HCT116 (cell line): Measurements from ENCODE around the gene ARHGAP27. TPM values are rescaled to one million over a fixed set of nuclear protein-coding genes. Genes with fewer than 3 reads are reported as not detected.

ENCODE experiments used
- ATAC-seq: fragments of 200-7000 bp; cut with Tn5 transposase; 2 replicates; pipeline ENCODE4 v1.9.1; 2020; ENCODE audit warnings: mild to moderate bottlenecking, moderate library complexity
- BruUV-seq: library from RNA; stranded (reverse); fragments of 400-500 nt; replicated peaks from 2 replicates; lab custom pipeline; 2021; lab: Mats Ljungman, UMichigan
- CTCF ChIA-PET: fragments of 300-600 bp; sonication (Branson Sonifier 250); formaldehyde crosslinking; loops from one replicate; lab custom pipeline; 2021; ENCODE audit warnings: antibody characterized with exemption; lab: Charles Lee
- POLR2A ChIA-PET: fragments of 300-600, 350-600 bp; sonication (Branson Sonifier 250); formaldehyde crosslinking; loops from one replicate; lab custom pipeline; 2021; ENCODE audit warnings: antibody characterized with exemption; lab: Charles Lee
- RAD21 ChIA-PET, 2 experiments: fragments of 300-600 bp; sonication (Branson Sonifier 250); formaldehyde crosslinking; loops; one replicate each; lab custom pipeline; 2023; ENCODE audit warnings: low total read pairs in 2 of 2; ENCODE audit not compliant: uncharacterized antibody in 2 of 2, unreplicated experiment in 2 of 2, low non-redundant PET in 1 of 2; lab: Charles Lee
- DNase-seq: peaks from one replicate; pipeline ENCODE4 v3.0.0-alpha.2; 2010; ENCODE audit warnings: low read depth, low spot score
- H2AFZ ChIP-seq: fragments of 200-600 bp; shearing (Covaris generic), sonication (generic); 2 replicates; pipeline ENCODE4 v1.6.1; 2017; ENCODE audit warnings: low read depth, mixed run types, mixed read lengths, antibody characterized with exemption, low read length; ENCODE audit not compliant: poor library complexity, severe bottlenecking
- H3K27ac ChIP-seq: 2 replicates; pipeline ENCODE4 v1.5.1; 2012; ENCODE audit warnings: low read depth, low read length
- H3K27me3 ChIP-seq: fragments of 200-600 bp; sonication (generic); 2 replicates; pipeline ENCODE4 v1.6.1; 2016; ENCODE audit warnings: mixed run types, low read length, mixed read lengths; ENCODE audit not compliant: insufficient read depth
- H3K36me3 ChIP-seq, 2 experiments: fragments of 200-500 bp in 1 of 2; fragments of 200-600 bp in 1 of 2; sonication (Bioruptor generic) in 1 of 2; sonication (generic) in 1 of 2; 2 replicates each; pipeline versions ENCODE4 v1.5.1 to v1.6.1; 2014 to 2016; ENCODE audit warnings: low read length in 2 of 2, inconsistent platforms in 1 of 2, mixed read lengths in 1 of 2, mixed run types in 1 of 2; ENCODE audit not compliant: insufficient read depth in 2 of 2, control insufficient read depth in 1 of 2
- H3K4me1 ChIP-seq, 2 experiments: fragments of 200-600 bp in 1 of 2; sonication (generic) in 1 of 2; 2 replicates each; pipeline versions ENCODE4 v1.5.1 to v1.6.1; 2012 to 2017; ENCODE audit warnings: low read length in 2 of 2, inconsistent platforms in 1 of 2, mild to moderate bottlenecking in 1 of 2, mixed read lengths in 1 of 2, mixed run types in 1 of 2, moderate library complexity in 1 of 2; ENCODE audit not compliant: insufficient read depth in 2 of 2, control insufficient read depth in 1 of 2
- H3K4me2 ChIP-seq: fragments of 200-600 bp; sonication (generic); 2 replicates; pipeline ENCODE4 v1.6.1; 2017; ENCODE audit warnings: mixed run types, low read length, mixed read lengths
- H3K4me3 ChIP-seq, 2 experiments: fragments of 200-600 bp in 1 of 2; sonication (generic) in 1 of 2; replicated peaks in 1 of 2; 2 replicates each; pipeline ENCODE4 v1.5.1; 2011 to 2016; ENCODE audit warnings: low read length in 2 of 2, control low read depth in 1 of 2, low read depth in 1 of 2, mild to moderate bottlenecking in 1 of 2, mixed read lengths in 1 of 2, mixed run types in 1 of 2
- H3K79me2 ChIP-seq: fragments of 200-600 bp; sonication (generic); 2 replicates; pipeline ENCODE4 v1.6.1; 2017; ENCODE audit warnings: mild to moderate bottlenecking, mixed run types, low read length, moderate library complexity, mixed read lengths; ENCODE audit not compliant: insufficient read depth
- H3K9ac ChIP-seq: fragments of 200-600 bp; sonication (generic); 2 replicates; pipeline ENCODE4 v1.6.1; 2016; ENCODE audit warnings: low read length, mixed read lengths
- H3K9me2 ChIP-seq: fragments of 200-600 bp; sonication (generic), shearing (Covaris generic); 2 replicates; pipeline ENCODE4 v1.6.1; 2017; ENCODE audit warnings: mixed run types, mild to moderate bottlenecking, moderate library complexity; ENCODE audit not compliant: insufficient read depth
- H3K9me3 ChIP-seq, 2 experiments: fragments of 200-500 bp in 1 of 2; fragments of 200-600 bp in 1 of 2; sonication (Bioruptor generic) in 1 of 2; sonication (generic) in 1 of 2; 2 replicates each; pipeline ENCODE4 v1.6.1; 2014 to 2017; ENCODE audit warnings: low read length in 2 of 2, mixed read lengths in 2 of 2, inconsistent platforms in 1 of 2, low read depth in 1 of 2, mild to moderate bottlenecking in 1 of 2, mixed run types in 1 of 2, moderate library complexity in 1 of 2; ENCODE audit not compliant: control insufficient read depth in 1 of 2, insufficient read depth in 1 of 2
- H4K20me1 ChIP-seq: fragments of 200-600 bp; sonication (generic), shearing (Covaris generic); 2 replicates; pipeline ENCODE4 v1.6.1; 2017; ENCODE audit warnings: mixed run types, mild to moderate bottlenecking, moderate library complexity; ENCODE audit not compliant: insufficient read depth
- CEBPB ChIP-seq: IDR thresholded peaks from 2 replicates; pipeline ENCODE4 v1.6.1; 2012; ENCODE audit warnings: low read depth
- CTCF ChIP-seq, 3 experiments: fragments of 200-600 bp in 1 of 3; sonication (generic) in 1 of 3; IDR thresholded peaks in 2 of 3; conservative IDR thresholded peaks in 1 of 3; 2 replicates each; pipeline ENCODE4 v1.5.1; 2012 to 2017; ENCODE audit warnings: low read depth in 2 of 3, low read length in 2 of 3, antibody characterized with exemption in 1 of 3, borderline replicate concordance in 1 of 3, control low read depth in 1 of 3, mild to moderate bottlenecking in 1 of 3, mixed read lengths in 1 of 3, mixed run types in 1 of 3, moderate library complexity in 1 of 3; ENCODE audit not compliant: insufficient read depth in 1 of 3
- ELF1 ChIP-seq: IDR thresholded peaks from 2 replicates; pipeline ENCODE4 v1.6.1; 2012; ENCODE audit warnings: low read depth, borderline replicate concordance
- EZH2 ChIP-seq: fragments of 200-600 bp; sonication (generic); IDR thresholded peaks from 2 replicates; pipeline ENCODE4 v1.6.1; 2017; ENCODE audit warnings: antibody characterized with exemption, mixed run types
- EZH2phosphoT487 ChIP-seq: fragments of 200-600 bp; IDR thresholded peaks from 2 replicates; pipeline ENCODE4 v1.6.1; 2018; ENCODE audit warnings: antibody characterized with exemption, borderline replicate concordance
- FOSL1 ChIP-seq: IDR thresholded peaks from 2 replicates; pipeline ENCODE4 v1.6.1; 2012; ENCODE audit warnings: low read depth
- JUND ChIP-seq: IDR thresholded peaks from 2 replicates; pipeline ENCODE4 v1.6.1; 2012
- POLR2A ChIP-seq: IDR thresholded peaks from 2 replicates; pipeline ENCODE4 v1.7.0; 2011; ENCODE audit warnings: borderline replicate concordance; ENCODE audit not compliant: insufficient read depth, insufficient read length; ENCODE audit errors: extremely low read depth
- POLR2AphosphoS5 ChIP-seq: IDR thresholded peaks from 2 replicates; pipeline ENCODE4 v1.6.1; 2011; ENCODE audit warnings: mild to moderate bottlenecking, low read depth, low read length, moderate library complexity
- RAD21 ChIP-seq: IDR thresholded peaks from 2 replicates; pipeline ENCODE4 v1.6.1; 2012; ENCODE audit warnings: low read depth, mild to moderate bottlenecking
- REST ChIP-seq: IDR thresholded peaks from 2 replicates; pipeline ENCODE4 v1.6.1; 2012; ENCODE audit warnings: low read depth
- SIN3A ChIP-seq: IDR thresholded peaks from 2 replicates; pipeline ENCODE4 v1.6.1; 2012; ENCODE audit warnings: low read depth
- SP1 ChIP-seq: IDR thresholded peaks from 2 replicates; pipeline ENCODE4 v1.6.1; 2012; ENCODE audit warnings: low read depth
- SRF ChIP-seq: IDR thresholded peaks from 2 replicates; pipeline ENCODE4 v1.6.1; 2012; ENCODE audit warnings: low read depth
- TCF7L2 ChIP-seq: IDR thresholded peaks from 2 replicates; pipeline ENCODE4 v1.7.0; 2011; ENCODE audit warnings: borderline replicate concordance, inconsistent platforms; ENCODE audit not compliant: insufficient read depth, insufficient read length; ENCODE audit errors: extremely low read depth
- ZBTB33 ChIP-seq: IDR thresholded peaks from 2 replicates; pipeline ENCODE4 v1.6.1; 2011; ENCODE audit warnings: mild to moderate bottlenecking, low read length, moderate library complexity; ENCODE audit not compliant: insufficient replicate concordance; ENCODE audit errors: extremely low read depth
- ZFX ChIP-seq: fragments of 450-650 bp; IDR thresholded peaks from 2 replicates; pipeline ENCODE4 v1.6.1; 2017
- ZNF274 ChIP-seq: fragments of 200-500 bp; sonication (Bioruptor generic); IDR thresholded peaks from 2 replicates; pipeline ENCODE4 v1.6.1; 2014; ENCODE audit warnings: mild to moderate bottlenecking, low read depth, low read length, inconsistent platforms
- intact Hi-C: fragments of 100-400 bp; cut with micrococcal nuclease; formaldehyde crosslinking; loops from 2 replicates; pipeline ENCODE4 v1.10.0; 2022
- total RNA-seq: library from RNA; stranded (reverse); gene quantifications from one replicate; pipeline ENCODE4 v1.2.1, GENCODE V29; 2021; ENCODE audit not compliant: unreplicated experiment
- TF ChIP-seq, protein P1 (sequence below): IDR thresholded peaks from 2 replicates; pipeline ENCODE4 v1.6.1; 2012

ARHGAP27 gene
- total RNA-seq, 1 experiment from 2014 or later = 46.7 TPM

DNA sequence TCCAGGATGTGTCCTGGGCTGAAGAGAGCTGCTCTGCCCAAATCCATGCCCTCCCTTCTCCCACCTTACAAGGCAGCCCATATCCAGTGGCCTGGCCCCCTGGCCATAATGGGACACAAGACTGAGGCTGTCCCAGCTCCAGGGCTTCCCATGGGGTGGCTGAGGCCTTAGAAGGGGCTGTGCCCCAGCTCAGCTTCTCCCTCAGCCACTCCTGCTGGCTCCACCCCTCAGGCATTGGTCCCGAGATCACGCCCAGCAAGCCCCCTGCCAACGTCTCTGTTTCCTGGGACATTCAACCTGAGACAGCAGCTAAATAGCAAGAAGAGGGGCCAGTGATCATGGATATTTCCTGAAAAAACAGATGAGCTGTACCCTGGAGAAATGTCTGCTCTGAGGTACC is 43.3 kb downstream of the ARHGAP27 start:
- no TSS peak for BruUV-seq
- ChIA-PET RAD21 (no interaction called here), POLR2A (interaction anchor here (0.6 kb wide), 1 partner anchor 241 kb away, joined by 3 read pairs; the partner anchor contains the start of gene HEXIM1), CTCF (interaction anchor here (0.9 to 10.5 kb wide), 7 partner anchors 9 to 463 kb away, joined by 3 to 115 read pairs (median 3); partner anchors contain the start of gene ACBD4)
- TF ChIP-seq ZBTB33 = no peak
- no peak for TF ChIP-seq TCF7L2
- no peak for TF ChIP-seq ZNF274
- TF ChIP-seq SP1 = no peak
- TF ChIP-seq FOSL1 = no peak
- TF ChIP-seq SRF = no peak
- no peak for TF ChIP-seq POLR2A
- TF ChIP-seq EZH2phosphoT487 = no peak
- no peak for TF ChIP-seq JUND
- TF ChIP-seq CTCF (IDR thresholded peaks at IDR 0.05 in 2 of 3, conservative IDR thresholded peaks at IDR 0.05 in 1 of 3; ENCODE audit: borderline replicate concordance in 1 of 3, insufficient read depth in 1 of 3, low read depth in 2 of 3, low read length in 2 of 3) = no peak
- TF ChIP-seq EZH2 = no peak
- TF ChIP-seq SIN3A = no peak
- no peak for TF ChIP-seq CEBPB
- TF ChIP-seq, protein P1, sequence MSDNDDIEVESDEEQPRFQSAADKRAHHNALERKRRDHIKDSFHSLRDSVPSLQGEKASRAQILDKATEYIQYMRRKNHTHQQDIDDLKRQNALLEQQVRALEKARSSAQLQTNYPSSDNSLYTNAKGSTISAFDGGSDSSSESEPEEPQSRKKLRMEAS = no peak
- TF ChIP-seq POLR2AphosphoS5 = no peak
- no peak for TF ChIP-seq ELF1
- TF ChIP-seq REST = no peak
- TF ChIP-seq RAD21 = no peak
- no peak for TF ChIP-seq ZFX
- Histone ChIP-seq H3K9ac (no peak overlapping the region), H3K4me2 (no peak overlapping the region), H3K36me3 (peaks cover 0 to under 1% of the 10 kb centered on the region in 2 experiments; a peak in 1 of 4 replicates), H3K9me3 (no peaks in the 10 kb centered on the region), H3K27me3 (no peaks in the 10 kb centered on the region), H3K4me3 (no peak overlapping the region), H3K27ac (no peak overlapping the region), H3K9me2 (no peaks in the 10 kb centered on the region), H3K79me2 (no peaks in the 10 kb centered on the region), H3K4me1 (peaks cover 0 to 28% of the 10 kb centered on the region in 2 experiments; a peak in 2 of 4 replicates), H2AFZ (no peak overlapping the region), H4K20me1 (no peaks in the 10 kb centered on the region)
- intact Hi-C loops = loop anchor here (5.0 to 10.0 kb wide), 2 partner anchors 255 to 443 kb away; partner anchors contain the start of genes ACBD4 and PLCD3
- DNase-seq (no peak), ATAC-seq (no peak)
